Activated CD4-positive, alpha-beta T cell treated with anti-CD3 and anti-CD28 coated beads for 24 hours (primary cell): ENCODE data around the gene CREG2.

Source experiments
- DNase-seq, 2 donors: peaks; one replicate each; pipeline ENCODE4 v3.0.0-alpha.2; 2020; ENCODE audit warnings: low read depth in 2 of 2

The CREG2 gene

GRCh38 chr2:101409699-101410098 lies 22.4 kb upstream of the CREG2 start:
- DNase-seq: no peak

- DNase-seq: no peak
Observed at GRCh38 chr2:101408925-101409324, 21.6 kb upstream of the CREG2 start.

DNA sequence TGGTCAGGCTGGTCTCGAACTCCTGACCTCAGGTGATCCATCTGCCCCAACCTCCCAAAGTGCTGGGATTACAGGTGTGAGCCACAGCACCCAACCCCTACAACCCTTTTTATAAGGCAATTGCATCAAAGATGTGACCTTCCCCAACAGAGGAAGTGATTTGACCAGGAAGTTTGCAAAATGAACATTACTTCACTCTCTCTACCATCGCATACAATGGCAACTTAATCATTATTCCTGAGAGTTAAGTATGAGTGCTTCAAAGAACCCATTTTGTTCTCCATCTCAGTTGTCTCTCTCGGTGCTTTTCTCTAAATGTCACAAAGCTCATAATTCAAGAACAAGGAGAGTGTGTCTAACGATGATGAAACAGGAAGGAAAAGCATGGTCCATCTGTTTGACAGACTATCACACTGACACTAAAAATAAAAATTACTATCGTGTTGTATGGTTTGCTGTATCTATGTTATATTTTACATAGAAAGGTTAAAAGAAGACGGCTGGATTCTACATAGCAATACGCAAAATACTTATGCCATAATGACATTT lies 18.1 kb upstream of the CREG2 start:
- DNase-seq: no peak

- no peak for DNase-seq
Observed at GRCh38 chr2:101403745-101404144, 16.4 kb upstream of the CREG2 start.

DNA sequence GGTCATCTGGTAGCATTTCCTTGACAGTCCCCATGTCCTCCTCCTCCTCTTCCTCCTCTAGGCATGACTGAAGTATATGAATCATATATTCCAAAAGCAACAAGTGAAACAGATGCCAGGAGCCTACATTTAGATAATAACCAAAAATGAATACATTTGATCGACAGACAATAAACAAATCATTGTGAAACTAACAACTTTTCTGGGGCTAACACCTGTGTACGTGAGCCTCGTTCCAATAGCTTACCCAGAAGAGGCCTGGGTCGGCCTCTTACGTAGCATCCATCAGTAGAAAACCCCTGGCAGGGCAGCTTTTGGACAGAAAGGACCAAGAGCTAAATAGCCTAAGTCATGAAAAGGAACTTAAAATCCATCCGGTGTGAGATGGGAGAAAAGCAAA lies 15.3 kb upstream of the CREG2 start:
- no peak for DNase-seq

- no peak for DNase-seq
Observed at GRCh38 chr2:101401906-101402305, 14.6 kb upstream of the CREG2 start.

GRCh38 chr2:101401326-101401665 lies 14.0 kb upstream of the CREG2 start:
- no peak for DNase-seq

- no peak for DNase-seq
Observed at GRCh38 chr2:101400506-101401325, 13.4 kb upstream of the CREG2 start.

GRCh38 chr2:101400048-101400447 lies 12.7 kb upstream of the CREG2 start:
- DNase-seq: no peak

DNA sequence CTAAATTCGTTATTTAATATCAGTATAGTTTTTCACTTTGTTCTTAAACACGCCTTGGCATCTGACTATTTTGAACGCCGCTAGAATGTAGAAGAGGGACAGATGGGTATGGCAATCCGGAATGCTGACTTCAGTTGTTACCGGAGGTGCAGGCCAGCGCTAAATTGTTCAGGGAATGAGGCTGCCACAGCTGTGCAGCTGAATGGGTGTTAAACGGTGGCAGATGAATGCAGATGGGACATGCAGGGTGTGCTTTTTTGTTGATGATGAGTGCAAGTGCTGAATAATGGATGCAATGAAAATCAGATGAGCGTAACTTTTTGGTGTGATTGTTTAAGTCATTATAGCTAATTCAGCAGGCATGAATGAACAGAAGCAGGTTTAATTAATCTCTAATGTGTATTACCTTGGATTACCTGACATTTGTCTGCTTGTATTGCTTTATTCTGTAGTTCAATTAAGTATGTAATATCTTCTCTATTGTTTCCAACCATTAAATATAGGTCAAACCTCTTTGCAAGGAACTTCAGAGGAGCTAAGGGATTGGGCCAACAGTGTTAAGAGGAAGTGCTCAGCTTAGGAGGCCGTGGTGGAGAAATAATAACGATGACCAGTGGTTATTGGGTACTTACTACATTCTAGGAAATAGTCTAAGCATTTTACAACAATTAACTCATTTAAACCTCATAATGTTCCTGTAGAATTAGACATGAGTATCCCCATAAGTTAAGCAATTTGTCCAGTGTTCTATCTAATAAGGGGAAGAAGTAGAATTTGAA lies 11.9 kb upstream of the CREG2 start:
- no peak for DNase-seq

GRCh38 chr2:101398116-101398821 lies 11.0 kb upstream of the CREG2 start:
- no peak for DNase-seq

DNA sequence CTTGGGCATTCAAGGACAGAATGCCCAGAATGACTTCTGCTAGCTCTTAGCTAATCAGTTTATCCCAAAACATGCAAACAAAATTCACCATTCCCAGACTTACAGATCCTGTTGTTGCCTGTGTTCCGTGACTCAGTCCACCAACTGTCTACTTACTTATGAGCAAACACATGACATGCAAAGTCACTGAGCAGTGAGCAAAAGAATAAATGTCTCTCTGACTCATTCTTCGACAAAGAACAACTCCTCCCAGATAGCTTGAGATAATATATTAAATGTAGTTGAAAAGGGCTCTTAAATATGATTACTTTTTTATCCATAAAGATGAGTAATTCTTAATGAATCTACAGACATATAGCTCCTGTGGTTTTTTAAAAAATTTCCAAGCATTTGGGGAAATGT lies 9.0 kb upstream of the CREG2 start:
- no peak for DNase-seq

- no peak for DNase-seq
Observed at GRCh38 chr2:101395545-101396315, 8.4 kb upstream of the CREG2 start.

- DNase-seq: no peak
Observed at GRCh38 chr2:101388232-101388631, 929 bp upstream of the CREG2 start.

DNA sequence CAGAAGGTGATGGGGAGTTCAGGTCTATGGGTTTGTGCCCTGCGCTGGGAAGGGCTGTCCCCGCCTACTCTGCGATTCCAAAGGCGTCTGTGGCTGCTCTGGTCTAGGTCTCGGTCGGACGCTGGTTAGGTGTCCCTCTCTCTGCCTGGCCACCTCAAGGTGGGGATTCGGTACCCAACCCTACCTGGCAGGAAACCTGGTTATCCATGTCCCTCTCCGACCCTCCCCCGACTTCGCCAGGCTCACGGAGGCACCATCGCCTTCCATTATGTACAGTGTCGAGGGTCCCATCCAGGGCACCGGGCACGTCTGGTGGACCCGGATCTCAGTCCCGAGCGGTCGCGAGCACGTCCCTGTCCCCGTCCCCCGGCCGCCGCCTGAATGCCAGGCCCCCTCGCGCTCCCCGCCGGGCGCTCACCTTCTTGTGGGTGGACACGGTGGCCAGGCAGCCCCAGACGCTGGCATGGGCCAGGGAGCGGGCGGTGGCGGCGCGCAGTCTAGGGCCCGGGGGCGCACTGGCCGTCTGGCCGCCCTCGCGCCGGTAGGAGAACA lies 628 bp downstream of the CREG2 start:
- no peak for DNase-seq

DNA sequence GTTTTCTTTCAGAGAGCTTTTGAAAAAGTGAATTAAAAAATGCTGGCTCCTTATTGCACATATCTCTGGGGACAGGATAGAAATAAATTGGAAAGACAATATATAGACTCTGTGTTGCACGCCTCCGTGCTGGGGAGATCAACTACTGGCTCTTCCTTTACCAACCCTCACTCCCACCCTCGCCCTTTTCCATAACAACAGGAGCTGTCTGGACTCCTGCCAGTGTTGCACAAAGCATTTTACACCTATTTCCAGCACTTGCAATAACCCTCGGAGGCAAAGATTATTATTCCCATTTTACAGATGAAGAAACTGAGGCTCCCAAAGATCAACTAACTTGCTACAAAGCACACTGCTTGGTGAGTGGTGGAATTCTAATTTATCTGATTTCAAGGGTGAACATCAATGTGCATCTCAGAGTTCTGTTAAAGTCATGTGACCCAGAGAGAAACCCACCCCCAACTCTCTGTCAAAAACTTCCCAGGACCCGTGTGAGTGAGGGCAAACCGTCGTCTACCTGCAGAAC lies 4.2 kb downstream of the CREG2 start:
- DNase-seq: no peak

DNA sequence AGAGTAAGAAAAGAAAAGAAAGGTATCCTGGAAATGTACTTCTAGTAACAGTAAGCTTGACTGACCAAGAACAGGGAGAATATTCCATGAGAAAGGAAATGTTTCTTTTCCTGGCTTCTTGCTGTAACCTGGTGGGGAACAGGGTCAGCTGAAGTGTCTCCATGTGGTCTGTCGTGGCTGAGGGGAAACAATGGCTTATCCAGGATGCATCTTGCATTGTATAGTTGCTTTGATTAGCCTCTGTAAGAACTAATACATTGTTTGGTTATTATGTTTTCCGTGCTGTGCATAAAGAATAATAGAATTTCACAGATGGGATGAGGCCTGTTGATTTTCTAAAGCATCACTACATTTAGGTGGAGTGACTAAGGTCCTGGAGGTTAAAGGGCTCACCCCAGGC lies 4.9 kb downstream of the CREG2 start:
- DNase-seq: no peak

DNA sequence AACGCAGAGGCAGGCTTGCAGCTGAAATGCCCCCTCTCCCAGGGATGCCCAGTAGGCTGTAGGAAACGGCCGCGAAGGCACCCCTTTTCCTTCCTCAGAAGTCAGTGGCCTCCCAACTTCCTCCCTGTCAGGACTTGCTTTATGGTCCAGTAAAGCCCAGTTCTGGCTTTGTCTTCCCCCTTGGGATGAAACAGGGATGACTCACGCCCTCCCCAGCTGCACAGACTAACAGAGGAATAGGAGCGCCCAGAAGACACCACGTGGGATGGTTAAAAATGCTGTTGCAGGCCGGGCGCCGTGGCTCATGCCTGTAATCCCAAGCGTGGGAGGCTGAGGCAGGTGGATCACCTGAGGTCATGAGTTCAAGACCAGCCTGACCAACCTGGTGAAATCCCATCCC lies 6.9 kb downstream of the CREG2 start:
- DNase-seq: no peak

DNA sequence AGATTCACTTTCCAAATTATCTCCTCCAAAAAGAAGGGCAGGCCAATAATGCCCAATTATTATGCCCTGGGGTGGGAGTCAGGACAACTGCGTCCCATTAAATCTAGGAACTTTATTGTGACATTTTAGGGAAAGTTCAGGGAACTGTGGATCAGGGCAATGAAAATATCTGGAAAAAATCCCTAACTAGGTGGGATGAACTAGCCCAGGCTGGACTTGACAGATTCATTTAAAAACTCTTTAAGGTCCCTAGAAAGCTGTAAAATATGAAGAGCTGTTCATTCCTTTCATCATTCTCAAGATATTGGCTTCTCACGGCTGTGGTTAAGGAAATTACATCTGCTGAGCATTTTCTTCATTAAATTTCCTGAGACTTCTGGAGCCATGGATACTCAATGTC lies 8.2 kb downstream of the CREG2 start:
- DNase-seq: no peak

- no peak for DNase-seq
Observed at GRCh38 chr2:101375653-101376052, 11.7 kb downstream of the CREG2 start.
